ENCODE data around the gene PDLIM1.

PDLIM1 gene

DNA sequence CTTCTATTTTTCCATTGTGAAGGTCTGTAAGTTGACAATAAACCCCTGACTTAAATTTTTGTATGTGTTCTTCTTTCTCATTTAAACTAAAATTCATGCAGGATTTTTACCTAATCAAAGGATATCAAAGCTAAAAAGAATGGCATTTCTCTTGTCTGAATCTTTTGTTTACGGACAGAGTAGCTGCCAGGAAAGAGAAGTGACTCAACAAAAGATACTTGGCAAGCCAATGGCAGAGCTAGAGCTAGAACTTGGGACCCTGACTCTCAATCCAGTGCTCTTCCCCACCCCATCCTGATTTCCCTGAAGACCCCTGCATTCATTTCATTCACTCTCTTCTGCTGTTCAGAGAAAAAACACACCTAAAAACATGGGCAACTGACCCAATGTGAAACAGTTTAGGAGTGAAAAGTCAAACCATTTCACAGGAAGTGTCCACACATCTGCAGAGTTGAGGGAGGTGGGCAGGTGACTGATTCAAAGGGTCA, 40.2 kb upstream of the PDLIM1 start:
- H3K4me1 ChIP-seq (ENCODE audit: insufficient read depth, low read length, severe bottlenecking) = no peaks in the 10 kb centered on the region
- no peaks in the 10 kb centered on the region for H4K20me1 ChIP-seq (ENCODE audit: insufficient read depth, low read length)
- H3K9me3 ChIP-seq (ENCODE audit: low read length) = no peaks in the 10 kb centered on the region
- no peaks in the 10 kb centered on the region for H3K79me2 ChIP-seq (ENCODE audit: insufficient read depth, low read length)
- H2AFZ ChIP-seq (ENCODE audit: low read length) = no peak overlapping the region
- H3K27me3 ChIP-seq (ENCODE audit: insufficient read depth, low read length) = no peaks in the 10 kb centered on the region
- H3K27ac ChIP-seq (ENCODE audit: low read depth, low read length, poor library complexity, severe bottlenecking) = no peak overlapping the region
- TF ChIP-seq EZH2 (IDR thresholded peaks at IDR 0.05; ENCODE audit: borderline replicate concordance, low read length) = no peak
- TF ChIP-seq, protein P1, sequence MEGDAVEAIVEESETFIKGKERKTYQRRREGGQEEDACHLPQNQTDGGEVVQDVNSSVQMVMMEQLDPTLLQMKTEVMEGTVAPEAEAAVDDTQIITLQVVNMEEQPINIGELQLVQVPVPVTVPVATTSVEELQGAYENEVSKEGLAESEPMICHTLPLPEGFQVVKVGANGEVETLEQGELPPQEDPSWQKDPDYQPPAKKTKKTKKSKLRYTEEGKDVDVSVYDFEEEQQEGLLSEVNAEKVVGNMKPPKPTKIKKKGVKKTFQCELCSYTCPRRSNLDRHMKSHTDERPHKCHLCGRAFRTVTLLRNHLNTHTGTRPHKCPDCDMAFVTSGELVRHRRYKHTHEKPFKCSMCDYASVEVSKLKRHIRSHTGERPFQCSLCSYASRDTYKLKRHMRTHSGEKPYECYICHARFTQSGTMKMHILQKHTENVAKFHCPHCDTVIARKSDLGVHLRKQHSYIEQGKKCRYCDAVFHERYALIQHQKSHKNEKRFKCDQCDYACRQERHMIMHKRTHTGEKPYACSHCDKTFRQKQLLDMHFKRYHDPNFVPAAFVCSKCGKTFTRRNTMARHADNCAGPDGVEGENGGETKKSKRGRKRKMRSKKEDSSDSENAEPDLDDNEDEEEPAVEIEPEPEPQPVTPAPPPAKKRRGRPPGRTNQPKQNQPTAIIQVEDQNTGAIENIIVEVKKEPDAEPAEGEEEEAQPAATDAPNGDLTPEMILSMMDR (IDR thresholded peaks at IDR 0.05; ENCODE audit: low read length) = no peak
- H3K36me3 ChIP-seq (ENCODE audit: insufficient read depth, low read length) = no peaks in the 10 kb centered on the region
- H3K4me2 ChIP-seq (ENCODE audit: low read length) = no peak overlapping the region
- no peaks in the 10 kb centered on the region for H3K9me2 ChIP-seq (ENCODE audit: low read depth, low read length)
- no peaks in the 10 kb centered on the region for H3F3A ChIP-seq (ENCODE audit: insufficient read depth, low read length)
- H3K9ac ChIP-seq (ENCODE audit: low read length) = no peak overlapping the region
- no peak overlapping the region for H3K4me3 ChIP-seq (ENCODE audit: low read depth, low read length, poor library complexity, severe bottlenecking)

DNA sequence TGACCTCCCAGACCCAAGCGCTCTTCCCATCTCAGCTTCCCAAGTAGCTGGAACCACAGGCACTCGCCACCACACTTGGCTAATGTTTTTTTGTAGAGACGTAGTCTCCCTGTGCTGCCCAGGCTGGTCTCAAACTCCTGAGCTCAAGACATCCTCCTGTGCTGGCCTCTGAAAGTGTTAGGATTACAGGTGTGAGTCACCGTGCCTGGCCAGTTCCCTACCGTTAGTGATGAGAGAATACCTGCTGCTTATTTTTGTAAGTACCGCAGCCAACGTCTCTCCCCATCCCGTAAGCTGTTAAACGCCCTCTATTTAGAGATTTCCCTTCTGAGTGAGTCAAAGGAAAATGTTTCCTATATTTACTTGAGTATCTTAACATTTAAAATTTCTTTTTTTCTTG, 38.5 kb upstream of the PDLIM1 start:
- H3K9me2 ChIP-seq (ENCODE audit: low read depth, low read length) = no peaks in the 10 kb centered on the region
- no peaks in the 10 kb centered on the region for H3K4me1 ChIP-seq (ENCODE audit: insufficient read depth, low read length, severe bottlenecking)
- H3K4me2 ChIP-seq (ENCODE audit: low read length) = no peak overlapping the region
- no peaks in the 10 kb centered on the region for H3K27me3 ChIP-seq (ENCODE audit: insufficient read depth, low read length)
- no peaks in the 10 kb centered on the region for H3K36me3 ChIP-seq (ENCODE audit: insufficient read depth, low read length)
- H4K20me1 ChIP-seq (ENCODE audit: insufficient read depth, low read length) = no peaks in the 10 kb centered on the region
- no peak overlapping the region for H2AFZ ChIP-seq (ENCODE audit: low read length)
- H3K4me3 ChIP-seq (ENCODE audit: low read depth, low read length, poor library complexity, severe bottlenecking) = no peak overlapping the region
- no peaks in the 10 kb centered on the region for H3K79me2 ChIP-seq (ENCODE audit: insufficient read depth, low read length)
- no peak overlapping the region for H3K9ac ChIP-seq (ENCODE audit: low read length)
- H3K9me3 ChIP-seq (ENCODE audit: low read length) = no peaks in the 10 kb centered on the region
- H3K27ac ChIP-seq (ENCODE audit: low read depth, low read length, poor library complexity, severe bottlenecking) = no peak overlapping the region
- TF ChIP-seq, protein P1 (IDR thresholded peaks at IDR 0.05; ENCODE audit: low read length) = no peak
- TF ChIP-seq EZH2 (IDR thresholded peaks at IDR 0.05; ENCODE audit: borderline replicate concordance, low read length) = no peak
- no peaks in the 10 kb centered on the region for H3F3A ChIP-seq (ENCODE audit: insufficient read depth, low read length)

DNA sequence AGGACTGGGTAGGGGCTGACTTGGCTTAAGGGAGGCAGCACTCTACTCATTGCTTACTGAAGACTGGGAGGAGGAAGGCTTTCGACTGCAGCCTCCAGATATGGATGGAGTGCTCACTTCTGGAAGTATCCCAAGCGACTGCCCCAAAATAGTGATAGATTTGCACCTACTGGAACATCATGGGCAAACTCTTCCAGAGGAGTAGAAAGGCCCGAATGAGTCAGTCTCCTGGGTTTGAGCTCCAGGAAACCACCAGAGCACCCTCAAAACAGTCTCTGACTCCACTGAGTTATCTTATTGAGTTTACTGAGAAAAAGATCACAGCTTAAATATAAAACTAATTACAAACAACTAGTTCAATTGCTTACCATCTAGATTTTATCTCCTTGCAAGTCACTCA, 37.2 kb upstream of the PDLIM1 start:
- Histone ChIP-seq H3K36me3 (ENCODE audit: insufficient read depth, low read length) (no peaks in the 10 kb centered on the region), H3K27ac (ENCODE audit: low read depth, low read length, poor library complexity, severe bottlenecking) (no peak overlapping the region), H3K27me3 (ENCODE audit: insufficient read depth, low read length) (no peaks in the 10 kb centered on the region), H3K9ac (ENCODE audit: low read length) (no peak overlapping the region), H3K9me2 (ENCODE audit: low read depth, low read length) (no peaks in the 10 kb centered on the region), H3K79me2 (ENCODE audit: insufficient read depth, low read length) (no peaks in the 10 kb centered on the region), H3K9me3 (ENCODE audit: low read length) (no peaks in the 10 kb centered on the region), H3F3A (ENCODE audit: insufficient read depth, low read length) (no peaks in the 10 kb centered on the region), H3K4me3 (ENCODE audit: low read depth, low read length, poor library complexity, severe bottlenecking) (no peak overlapping the region), H3K4me1 (ENCODE audit: insufficient read depth, low read length, severe bottlenecking) (no peaks in the 10 kb centered on the region), H3K4me2 (ENCODE audit: low read length) (no peak overlapping the region), H4K20me1 (ENCODE audit: insufficient read depth, low read length) (no peaks in the 10 kb centered on the region), H2AFZ (ENCODE audit: low read length) (no peak overlapping the region)
- TF ChIP-seq EZH2 (IDR thresholded peaks at IDR 0.05; ENCODE audit: borderline replicate concordance, low read length) = no peak
- TF ChIP-seq, protein P1 (IDR thresholded peaks at IDR 0.05; ENCODE audit: low read length) = no peak
